Pancreas (tissue), 10 donors: ENCODE data around the gene RERE. TPM values are rescaled to one million over a fixed set of nuclear protein-coding genes. Genes with fewer than 3 reads are reported as not detected.

Experiments
- ATAC-seq, 4 donors: fragments of 200-7000 bp; cut with Tn5 transposase; one replicate each; pipeline versions ENCODE4 v1.8.0 to v1.9.1; 2020; ENCODE audit warnings: mild to moderate bottlenecking in 4 of 4, moderate library complexity in 4 of 4
- DNase-seq, 6 donors: peaks; one replicate each; pipeline ENCODE4 v3.0.0-alpha.2; 2020
- FAIRE-seq: peaks from 2 replicates; lab custom pipeline; 2012; peaks lifted over from hg19 to GRCh38; lab: Jason Lieb, UNC
- H3K27ac ChIP-seq, 4 donors: fragments of 200-600 bp; sonication (generic); 1 replicate in 3 of 4; 2 replicates in 1 of 4; pipeline versions ENCODE4 v1.5.0 to v1.8.0; 2020
- H3K27me3 ChIP-seq, 4 donors: fragments of 200-600 bp; one replicate each; pipeline ENCODE4 v1.8.0; 2021
- H3K36me3 ChIP-seq, 3 donors: fragments of 200-600 bp; sonication (generic) in 1 of 3; one replicate each; pipeline versions ENCODE4 v1.5.0 to v1.8.0; 2020 to 2021
- H3K4me1 ChIP-seq, 3 donors: fragments of 200-600 bp; one replicate each; pipeline ENCODE4 v1.8.0; 2021
- H3K4me3 ChIP-seq, 4 donors: fragments of 200-600 bp; sonication (generic) in 2 of 4; one replicate each; pipeline versions ENCODE4 v1.5.0 to v1.8.0; 2020 to 2021
- H3K9me3 ChIP-seq, 4 donors: fragments of 200-600 bp; one replicate each; pipeline ENCODE4 v1.8.0; 2021
- CTCF ChIP-seq, 4 donors: fragments of 200-600 bp; sonication (generic) in 3 of 4; IDR thresholded peaks; one replicate each; pipeline versions ENCODE4 v1.5.0 to v1.8.0; 2021; ENCODE audit warnings: antibody characterized with exemption in 4 of 4
- WGBS, 2 donors: extraction: QIAGEN DNeasy Blood & Tissue Kit; methylation state at CpG; one replicate each; pipeline ENCODE4 v1.1.7; 2013; 5-methylcytosine and 5-hydroxymethylcytosine counted together
- intact Hi-C, 3 donors: fragments of 100-400 bp; cut with DNase I; formaldehyde crosslinking; loops; one replicate each; pipeline versions ENCODE4 v1.11.1 to v1.14.2; 2022
- polyA plus RNA-seq, 2 donors: library from polyadenylated mRNA; stranded (reverse); fragments of 200-250 nt; gene quantifications; one replicate each; pipeline ENCODE4 v1.2.3, GENCODE V29; 2013
- total RNA-seq, 6 donors: library from RNA; stranded (reverse); fragmentation: NEBNext Ultra II Directional in 4 of 6; extraction: Animal tissue kit (Norgen Biotek cat#: 25700) in 4 of 6; gene quantifications; one replicate each; pipeline versions ENCODE4 v1.2.1 to v1.2.4, GENCODE V29; 2021 to 2023
- donor health status: healthy with polysubstance abuse.
- donor health status: DM: no; HTN: no; CAD: no; lungs with moderate emphysema.
- donor health status: DM: no; HTN: no; CAD: no.
- donor health status: control.
- donor health status: control.
- donor health status: Bipolar disorder and iron deficiency.
- donor health status: DM: yes; HTN: yes; CAD: no.
- donor health status: DM: no; HTN: no; CAD: no.
- donor health status: DM: no; HTN: no; CAD: no.
- donor health status: DM: yes; HTN: yes; CAD: no.

The RERE gene
- total and polyA plus RNA-seq, 8 donors, result 27.0 to 76.7 (median 50.7) TPM

- H3K9me3 ChIP-seq, result no peaks in the 10 kb centered on the region
- H3K27me3 ChIP-seq, result no peaks in the 10 kb centered on the region
- no peak overlapping the region for H3K27ac ChIP-seq
- WGBS, 2 donors, result 96 to 100% methylated on average over 2 of the region's 2 CpGs
- TF ChIP-seq CTCF (IDR thresholded peaks at IDR 0.05), result no peak
- intact Hi-C loops, result no loop called here
- no peak overlapping the region for H3K4me3 ChIP-seq
- no peak for FAIRE-seq
- H3K4me1 ChIP-seq, result no peaks in the 10 kb centered on the region
- no peak for ATAC-seq
- no peak for DNase-seq
- H3K36me3 ChIP-seq, result no peaks in the 10 kb centered on the region
Measured at GRCh38 chr1:8782955-8783354, 34.5 kb downstream of the RERE start.

- H3K27me3 ChIP-seq, result no peaks in the 10 kb centered on the region
- FAIRE-seq (no peak), ATAC-seq (no peak), DNase-seq (no peak)
- no peaks in the 10 kb centered on the region for H3K36me3 ChIP-seq
- intact Hi-C loops, result no loop called here
- no peaks in the 10 kb centered on the region for H3K4me1 ChIP-seq
- H3K27ac ChIP-seq, result no peak overlapping the region
- TF ChIP-seq CTCF (IDR thresholded peaks at IDR 0.05), result no peak
- 31 to 37% methylated on average over 3 of the region's 3 CpGs for WGBS, 2 donors
- H3K9me3 ChIP-seq, result no peaks in the 10 kb centered on the region
- H3K4me3 ChIP-seq, result no peak overlapping the region
Measured at GRCh38 chr1:8782001-8782620, 35.3 kb downstream of the RERE start.

GRCh38 chr1:8780405-8780804 lies 37.0 kb downstream of the RERE start:
- Histone ChIP-seq H3K27ac (no peak overlapping the region), H3K36me3 (no peaks in the 10 kb centered on the region), H3K4me3 (no peak overlapping the region), H3K4me1 (no peaks in the 10 kb centered on the region), H3K9me3 (no peaks in the 10 kb centered on the region), H3K27me3 (no peaks in the 10 kb centered on the region)
- ATAC-seq, result no peak
- no peak for FAIRE-seq
- TF ChIP-seq CTCF (IDR thresholded peaks at IDR 0.05), result no peak
- no peak for DNase-seq
- intact Hi-C loops, result no loop called here
- 78% methylated on average over 1 of the region's 1 CpG for WGBS, 2 donors

GRCh38 chr1:8777867-8778266 lies 39.6 kb downstream of the RERE start:
- DNase-seq (no peak), ATAC-seq (no peak), FAIRE-seq (no peak)
- H3K4me1 ChIP-seq, result no peaks in the 10 kb centered on the region
- intact Hi-C loops, result no loop called here
- H3K36me3 ChIP-seq, result no peaks in the 10 kb centered on the region
- H3K27ac ChIP-seq, result no peak overlapping the region
- no peak overlapping the region for H3K4me3 ChIP-seq
- H3K27me3 ChIP-seq, result no peaks in the 10 kb centered on the region
- no peaks in the 10 kb centered on the region for H3K9me3 ChIP-seq
- no peak for TF ChIP-seq CTCF (IDR thresholded peaks at IDR 0.05)

- ATAC-seq (no peak), FAIRE-seq (no peak), DNase-seq (no peak)
- Histone ChIP-seq H3K27ac (no peak overlapping the region), H3K4me3 (no peak overlapping the region), H3K27me3 (no peaks in the 10 kb centered on the region), H3K36me3 (no peaks in the 10 kb centered on the region), H3K4me1 (no peaks in the 10 kb centered on the region), H3K9me3 (no peaks in the 10 kb centered on the region)
- intact Hi-C loops, result no loop called here
- TF ChIP-seq CTCF (IDR thresholded peaks at IDR 0.05), result no peak
- WGBS, 2 donors, result 75 to 77% methylated on average over 5 of the region's 5 CpGs
Measured at GRCh38 chr1:8776104-8776503, 41.3 kb downstream of the RERE start.
